Measurements from ENCODE around the gene CRYGN. TPM values are rescaled to one million over a fixed set of nuclear protein-coding genes. Genes with fewer than 3 reads are reported as not detected.

CRYGN gene
- total RNA-seq, 2 experiments from 2014 or later = not detected

GRCh38 chr7:151456782-151457181, 16.8 kb upstream of the CRYGN start:
- no peaks in the 10 kb centered on the region for H3K4me1 Mint-ChIP-seq (ENCODE audit: low read depth)
- peaks cover 2% of the 10 kb centered on the region for H3K36me3 Mint-ChIP-seq (ENCODE audit: low read depth)
- no peak overlapping the region for H3K4me3 Mint-ChIP-seq
- intact Hi-C loops (cut with micrococcal nuclease) = no loop called here
- no peak overlapping the region for H3K27ac Mint-ChIP-seq
- CTCF ChIA-PET = interaction anchor here (0.8 kb wide), 1 partner anchor 9 kb away, joined by 4 read pairs; no protein-coding TSS in a partner anchor
- peaks cover 1% of the 10 kb centered on the region for H3K9me3 Mint-ChIP-seq
- peaks cover 7% of the 10 kb centered on the region for H3K27me3 Mint-ChIP-seq (ENCODE audit: low read depth)
- no peak for DNase-seq

GRCh38 chr7:151456276-151456675, 16.3 kb upstream of the CRYGN start:
- CTCF ChIA-PET = interaction anchor here (0.8 kb wide), 1 partner anchor 8 kb away, joined by 4 read pairs; no protein-coding TSS in a partner anchor
- DNase-seq = no peak
- Mint-ChIP-seq H3K36me3 (ENCODE audit: low read depth) (peaks cover 2% of the 10 kb centered on the region), H3K4me1 (ENCODE audit: low read depth) (no peaks in the 10 kb centered on the region), H3K9me3 (peaks cover 1% of the 10 kb centered on the region), H3K27ac (no peak overlapping the region), H3K4me3 (no peak overlapping the region), H3K27me3 (ENCODE audit: low read depth) (peaks cover 7% of the 10 kb centered on the region)
- intact Hi-C loops (cut with micrococcal nuclease) = no loop called here

DNA sequence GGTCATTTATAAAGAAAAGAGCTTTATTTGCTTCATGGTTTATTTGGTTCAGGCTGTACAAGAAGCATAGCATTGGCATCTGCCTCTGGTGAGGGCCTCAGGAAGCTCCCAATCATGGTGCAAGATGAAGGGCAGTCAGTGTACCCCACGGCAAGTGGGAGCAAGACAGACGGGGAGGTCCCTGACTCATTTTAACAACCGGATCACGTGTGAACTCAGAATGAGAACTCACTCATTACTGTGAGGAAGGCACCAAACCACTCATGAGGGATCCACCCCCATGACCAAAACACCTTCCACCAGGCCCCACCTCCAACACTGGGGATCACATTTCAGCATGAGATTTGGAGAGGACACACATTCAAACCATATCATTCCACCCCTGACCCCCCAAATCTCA, 15.7 kb upstream of the CRYGN start:
- intact Hi-C loops (cut with micrococcal nuclease) = no loop called here
- Mint-ChIP-seq H3K27me3 (ENCODE audit: low read depth) (peaks cover 6% of the 10 kb centered on the region), H3K4me1 (ENCODE audit: low read depth) (no peaks in the 10 kb centered on the region), H3K9me3 (peaks cover 1% of the 10 kb centered on the region), H3K4me3 (no peak overlapping the region), H3K36me3 (ENCODE audit: low read depth) (peaks cover 2% of the 10 kb centered on the region), H3K27ac (no peak overlapping the region)
- no peak for DNase-seq
- CTCF ChIA-PET = interaction anchor here (1.2 kb wide), 1 partner anchor 15 kb away, joined by 3 read pairs; the partner anchor contains the start of gene CRYGN

- CTCF ChIA-PET = interaction anchor here (1.2 kb wide), 1 partner anchor 14 kb away, joined by 3 read pairs; the partner anchor contains the start of gene CRYGN
- Mint-ChIP-seq H3K4me3 (no peak overlapping the region), H3K27ac (no peak overlapping the region), H3K4me1 (ENCODE audit: low read depth) (no peaks in the 10 kb centered on the region), H3K27me3 (ENCODE audit: low read depth) (peaks cover 2% of the 10 kb centered on the region), H3K36me3 (ENCODE audit: low read depth) (no peaks in the 10 kb centered on the region), H3K9me3 (peaks cover 1% of the 10 kb centered on the region)
- no peak for DNase-seq
- intact Hi-C loops (cut with micrococcal nuclease) = no loop called here
Observed at GRCh38 chr7:151454932-151455530, 15.1 kb upstream of the CRYGN start.

- H3K27ac Mint-ChIP-seq = no peak overlapping the region
- DNase-seq = no peak
- no peaks in the 10 kb centered on the region for H3K36me3 Mint-ChIP-seq (ENCODE audit: low read depth)
- peaks cover 4% of the 10 kb centered on the region for H3K4me1 Mint-ChIP-seq (ENCODE audit: low read depth)
- H3K4me3 Mint-ChIP-seq = no peak overlapping the region
- peaks cover 1% of the 10 kb centered on the region for H3K9me3 Mint-ChIP-seq
- no peaks in the 10 kb centered on the region for H3K27me3 Mint-ChIP-seq (ENCODE audit: low read depth)
- CTCF ChIA-PET = no interaction called here
- intact Hi-C loops (cut with micrococcal nuclease) = no loop called here
Observed at GRCh38 chr7:151454305-151454704, 14.4 kb upstream of the CRYGN start.

GRCh38 chr7:151453326-151453791, 13.4 kb upstream of the CRYGN start:
- no peaks in the 10 kb centered on the region for H3K36me3 Mint-ChIP-seq (ENCODE audit: low read depth)
- no peak overlapping the region for H3K27ac Mint-ChIP-seq
- no peak overlapping the region for H3K4me3 Mint-ChIP-seq
- peaks cover 4% of the 10 kb centered on the region for H3K4me1 Mint-ChIP-seq (ENCODE audit: low read depth)
- H3K9me3 Mint-ChIP-seq = peaks cover 1% of the 10 kb centered on the region
- DNase-seq = no peak
- no peaks in the 10 kb centered on the region for H3K27me3 Mint-ChIP-seq (ENCODE audit: low read depth)
- intact Hi-C loops (cut with micrococcal nuclease) = no loop called here
- CTCF ChIA-PET = interaction anchor here (0.5 kb wide), 1 partner anchor 11 kb away, joined by 3 read pairs; no protein-coding TSS in a partner anchor

DNA sequence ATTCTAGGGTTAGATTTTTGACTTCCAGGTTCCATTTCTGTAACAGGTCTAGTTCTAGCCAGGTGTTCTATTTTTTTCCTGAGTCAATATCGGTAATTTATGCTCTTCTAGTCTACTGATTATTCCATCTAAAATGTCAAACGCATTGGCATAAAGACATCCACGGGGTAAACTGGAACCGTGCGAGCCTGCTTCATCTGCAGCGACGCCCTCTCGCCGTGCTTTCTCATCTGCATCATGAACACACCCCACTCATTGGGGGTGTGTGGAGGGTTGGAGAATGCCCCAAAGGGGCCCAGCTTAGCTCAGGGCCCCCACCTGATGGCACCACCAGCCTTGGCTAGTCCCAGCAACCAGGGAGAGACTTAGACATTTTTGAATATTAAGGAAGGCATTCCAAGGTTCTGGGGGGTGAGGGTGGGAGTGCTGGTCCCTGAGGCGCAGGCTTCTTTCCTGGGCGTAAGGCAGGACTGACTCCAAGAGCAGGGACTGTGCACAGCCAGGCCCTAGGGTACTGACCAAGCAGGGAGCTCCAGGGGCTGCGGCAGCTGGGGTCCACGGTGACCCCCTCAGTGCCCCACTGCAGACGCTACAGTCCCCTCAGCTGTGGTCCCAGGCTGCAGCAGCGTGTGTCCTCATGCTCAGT, 12.9 kb upstream of the CRYGN start:
- CTCF ChIA-PET = interaction anchor here (6.0 kb wide), 1 partner anchor 83 kb away, joined by 198 read pairs; no protein-coding TSS in a partner anchor
- Mint-ChIP-seq H3K36me3 (ENCODE audit: low read depth) (no peaks in the 10 kb centered on the region), H3K27ac (no peak overlapping the region), H3K9me3 (peaks cover under 1% of the 10 kb centered on the region), H3K4me3 (no peak overlapping the region), H3K4me1 (ENCODE audit: low read depth) (peaks cover 4% of the 10 kb centered on the region), H3K27me3 (ENCODE audit: low read depth) (no peaks in the 10 kb centered on the region)
- no peak for DNase-seq
- intact Hi-C loops (cut with micrococcal nuclease) = no loop called here

DNA sequence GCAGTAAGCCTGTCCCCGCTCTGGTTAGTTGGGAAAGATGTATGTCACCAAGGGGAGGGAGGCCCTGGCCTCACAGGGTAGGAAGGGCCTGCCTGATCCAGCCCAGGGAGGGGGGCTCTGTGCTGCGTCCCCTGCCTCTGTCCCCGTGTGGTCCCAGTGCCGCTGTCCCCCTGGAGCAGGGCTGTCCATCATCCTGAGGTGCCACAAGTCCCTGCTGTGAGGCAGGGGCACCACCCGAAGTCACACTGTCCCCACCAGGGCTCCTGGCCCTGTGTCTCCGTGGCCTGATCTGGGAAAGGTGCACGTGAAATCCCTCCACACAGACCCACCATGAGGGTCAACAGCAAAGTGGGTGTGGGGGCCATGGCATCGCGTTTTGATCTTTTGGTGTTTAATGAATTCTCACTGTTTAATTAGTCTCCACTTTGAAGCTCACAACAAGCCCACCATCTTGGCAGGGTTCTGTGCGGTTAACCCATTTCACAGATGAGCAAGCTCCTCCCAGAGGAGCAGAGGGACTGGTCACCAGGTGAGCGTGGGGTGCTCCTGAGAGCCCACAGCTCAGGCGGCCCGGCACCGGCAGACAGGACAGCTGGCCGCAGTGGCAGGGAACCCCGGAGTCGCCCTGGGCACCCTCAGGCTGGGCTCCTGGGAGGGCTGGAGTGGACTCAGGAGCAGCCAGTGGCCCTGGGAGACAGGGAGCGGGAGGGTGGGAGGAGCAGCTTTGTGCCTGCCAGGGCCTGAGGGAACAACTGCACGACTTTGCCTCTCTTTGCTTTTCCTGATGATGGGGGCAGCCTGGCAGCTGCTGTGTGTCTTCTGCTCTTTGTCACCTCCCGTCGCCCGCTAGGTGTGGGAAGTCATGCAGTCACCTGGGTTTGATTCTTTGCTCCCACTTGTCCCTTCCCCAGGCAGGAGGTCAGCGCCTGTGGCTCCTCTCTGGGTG, 12.0 kb upstream of the CRYGN start:
- CTCF ChIA-PET = interaction anchor here (6.0 kb wide), 1 partner anchor 83 kb away, joined by 198 read pairs; no protein-coding TSS in a partner anchor
- Mint-ChIP-seq H3K4me1 (ENCODE audit: low read depth) (peaks cover 6% of the 10 kb centered on the region), H3K36me3 (ENCODE audit: low read depth) (no peaks in the 10 kb centered on the region), H3K27me3 (ENCODE audit: low read depth) (no peaks in the 10 kb centered on the region), H3K4me3 (no peak overlapping the region), H3K9me3 (no peaks in the 10 kb centered on the region), H3K27ac (no peak overlapping the region)
- intact Hi-C loops (cut with micrococcal nuclease) = no loop called here
- DNase-seq = no peak

GRCh38 chr7:151451156-151451555, 11.2 kb upstream of the CRYGN start:
- H3K36me3 Mint-ChIP-seq (ENCODE audit: low read depth) = no peaks in the 10 kb centered on the region
- intact Hi-C loops (cut with micrococcal nuclease) = no loop called here
- peaks cover 6% of the 10 kb centered on the region for H3K4me1 Mint-ChIP-seq (ENCODE audit: low read depth)
- DNase-seq = no peak
- no peaks in the 10 kb centered on the region for H3K27me3 Mint-ChIP-seq (ENCODE audit: low read depth)
- H3K9me3 Mint-ChIP-seq = no peaks in the 10 kb centered on the region
- CTCF ChIA-PET = interaction anchor here (0.6 to 6.0 kb wide), 3 partner anchors 54 to 82 kb away, joined by 3 to 198 read pairs (median 3); no protein-coding TSS in a partner anchor
- no peak overlapping the region for H3K4me3 Mint-ChIP-seq
- no peak overlapping the region for H3K27ac Mint-ChIP-seq

- H3K36me3 Mint-ChIP-seq (ENCODE audit: low read depth) = no peaks in the 10 kb centered on the region
- DNase-seq = no peak
- CTCF ChIA-PET = interaction anchor here (0.6 to 6.0 kb wide), 9 partner anchors 50 to 294 kb away, joined by 3 to 198 read pairs (median 12); no protein-coding TSS in a partner anchor
- intact Hi-C loops (cut with micrococcal nuclease) = loop anchor here (2.0 to 5.0 kb wide), 2 partner anchors 17 to 307 kb away; no protein-coding TSS in a partner anchor
- H3K4me1 Mint-ChIP-seq (ENCODE audit: low read depth) = peaks cover 8% of the 10 kb centered on the region
- no peaks in the 10 kb centered on the region for H3K9me3 Mint-ChIP-seq
- H3K4me3 Mint-ChIP-seq = no peak overlapping the region
- no peaks in the 10 kb centered on the region for H3K27me3 Mint-ChIP-seq (ENCODE audit: low read depth)
- no peak overlapping the region for H3K27ac Mint-ChIP-seq
Observed at GRCh38 chr7:151449990-151450389, 10.0 kb upstream of the CRYGN start.

DNA sequence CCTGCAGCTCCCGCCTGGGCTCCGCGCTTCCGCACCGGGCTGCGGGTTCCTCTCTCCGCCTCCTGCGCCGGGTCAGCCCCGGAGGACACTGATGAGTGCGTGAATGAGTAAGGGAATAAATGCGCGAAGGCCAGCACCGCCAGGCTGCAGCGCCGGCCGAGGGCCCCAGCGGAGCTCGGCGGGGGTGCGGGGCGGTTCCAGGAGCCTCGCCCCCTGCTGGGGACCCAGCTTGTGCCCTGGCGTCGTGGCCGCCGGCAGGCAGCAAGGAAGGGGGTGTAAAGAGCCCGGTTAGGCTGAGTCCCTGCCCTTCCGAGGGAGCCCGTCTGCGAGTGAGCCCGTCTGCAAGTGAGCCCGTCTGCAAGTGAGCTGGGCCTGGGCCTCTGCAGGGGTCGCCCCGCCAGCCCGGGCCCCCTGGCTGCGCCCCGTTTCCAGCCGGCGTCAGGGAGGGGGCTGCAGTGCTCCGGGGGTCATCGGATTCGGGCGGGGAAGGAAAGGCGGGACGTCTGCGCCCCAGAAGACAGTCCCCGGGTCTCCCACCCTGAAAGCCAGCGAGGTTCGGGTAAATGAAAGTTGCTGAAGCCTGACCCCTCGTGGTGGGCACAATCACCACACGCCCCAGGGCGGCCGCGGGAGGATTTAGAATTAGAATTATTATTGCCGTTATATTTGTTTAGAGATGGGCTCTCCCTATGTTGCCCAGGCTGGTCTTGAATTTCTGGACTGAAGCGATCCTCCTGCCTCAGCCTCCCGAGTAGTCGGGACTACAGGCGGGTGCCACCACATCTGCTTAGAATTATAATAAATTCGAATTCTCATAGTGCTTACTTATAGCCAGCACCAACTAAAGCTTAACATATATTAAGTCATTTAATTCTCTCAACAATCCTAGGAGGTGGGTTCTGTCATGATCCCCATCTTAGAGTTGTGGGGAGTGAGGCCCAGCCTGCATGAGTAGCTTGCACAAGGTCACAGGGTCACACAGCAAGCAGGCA, 8.6 kb upstream of the CRYGN start:
- Mint-ChIP-seq H3K27ac (no peak overlapping the region), H3K4me3 (peak overlapping the region; percentile 65), H3K36me3 (ENCODE audit: low read depth) (no peaks in the 10 kb centered on the region), H3K27me3 (ENCODE audit: low read depth) (no peaks in the 10 kb centered on the region), H3K4me1 (ENCODE audit: low read depth) (peaks cover 14% of the 10 kb centered on the region), H3K9me3 (no peaks in the 10 kb centered on the region)
- intact Hi-C loops (cut with micrococcal nuclease) = loop anchor here (1.0 to 5.0 kb wide), 5 partner anchors 16 to 309 kb away; no protein-coding TSS in a partner anchor
- CTCF ChIA-PET = interaction anchor here (0.6 to 6.0 kb wide), 40 partner anchors 8 to 366 kb away, joined by 3 to 198 read pairs (median 5); partner anchors contain the start of gene CRYGN
- peak; percentile 85 for DNase-seq
